RCC 7860 (cell line): ENCODE data around the gene OR6K2.

Source experiments
- DNase-seq: peaks from one replicate; pipeline ENCODE4 v3.0.0-alpha.2; 2015; ENCODE audit warnings: low spot score
- FAIRE-seq: peaks from 2 replicates; lab custom pipeline; 2012; peaks lifted over from hg19 to GRCh38; lab: Jason Lieb, UNC

Gene OR6K2

DNA sequence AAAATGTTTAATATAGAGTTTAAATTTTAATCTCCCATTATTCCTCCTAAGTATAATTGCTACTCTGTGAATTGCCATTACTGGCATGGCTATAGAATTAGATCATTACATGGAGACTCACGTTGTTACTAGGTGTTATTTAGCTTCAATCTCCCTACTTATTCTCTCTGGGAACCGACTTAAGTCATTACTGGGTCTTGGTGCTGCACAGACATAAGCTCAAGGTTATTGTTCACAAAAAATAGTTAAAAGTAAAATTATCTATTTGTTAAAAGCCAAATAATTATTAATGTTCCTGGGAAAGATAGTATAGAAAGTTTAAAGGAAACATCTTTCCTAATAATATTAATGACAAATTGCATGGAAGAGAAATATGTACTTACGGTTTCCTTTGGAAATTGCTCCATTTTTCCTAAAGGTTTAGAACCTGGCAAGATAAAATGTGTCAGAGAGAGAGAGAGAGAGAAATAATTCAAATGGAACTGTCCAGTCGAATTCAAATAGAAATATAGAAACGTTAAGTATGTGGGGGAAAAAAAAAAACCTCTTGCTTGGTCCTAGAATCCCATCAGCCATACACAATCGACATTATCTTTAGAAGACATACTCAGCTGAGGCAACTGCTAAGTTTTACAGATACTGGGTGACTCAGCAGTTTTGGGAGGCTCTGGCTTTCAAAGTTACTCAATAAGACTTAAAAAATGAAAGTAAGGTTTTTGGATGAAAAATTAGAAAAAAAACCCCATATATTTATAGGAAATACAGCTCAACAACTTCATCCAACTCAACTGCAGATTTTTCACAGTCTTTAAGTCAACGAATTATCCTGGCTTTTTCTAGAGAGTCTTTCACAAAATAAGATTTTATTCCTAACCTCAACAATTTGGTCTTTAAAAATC, 14.1 kb downstream of the OR6K2 start, which contains the start of gene SPTA1:
Gene SPTA1, minus strand, starts transcription at position 605 of the 899 bp plus-strand sequence. Its CDS starts 198 bp downstream, at position 407.
- DNase-seq = no peak
- no peak for FAIRE-seq

DNA sequence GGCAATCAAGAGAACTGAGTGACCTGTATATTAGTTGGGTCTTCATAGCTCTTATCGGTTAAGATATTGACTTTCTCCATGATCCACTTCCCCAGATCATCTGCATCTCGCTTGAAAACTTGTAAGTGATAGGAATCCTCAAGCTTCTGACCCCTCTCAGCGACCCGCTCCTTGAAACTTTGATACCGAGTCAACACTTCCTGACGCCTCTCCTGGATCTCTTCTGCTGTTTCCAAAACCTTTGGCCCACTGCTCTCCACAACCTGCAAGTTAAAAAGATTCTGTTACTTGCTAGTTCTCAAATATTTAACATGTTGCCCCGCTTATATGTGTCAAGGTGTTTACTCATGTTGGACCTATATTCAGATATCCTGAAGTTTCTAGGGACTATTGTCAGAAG, 15.4 kb downstream of the OR6K2 start:
- DNase-seq (no peak), FAIRE-seq (no peak)

DNA sequence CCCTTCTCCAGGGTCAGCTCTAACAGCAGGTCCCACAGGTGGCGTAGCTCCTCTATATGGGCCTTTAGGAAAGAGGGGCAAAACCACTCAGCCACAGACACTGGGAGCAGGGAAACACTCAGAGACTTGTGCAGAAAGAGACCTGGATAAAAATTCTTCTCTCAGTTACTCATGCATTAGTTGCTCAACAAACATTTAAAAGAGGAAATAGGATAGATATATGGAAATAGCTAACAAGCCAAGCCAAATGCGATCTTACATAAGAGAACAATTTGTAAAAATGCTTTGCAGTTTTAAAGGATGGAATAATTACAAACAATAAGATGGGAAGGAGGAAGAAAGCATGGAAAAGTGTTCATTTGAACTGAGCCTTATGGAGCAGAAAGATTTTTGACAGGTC, 18.8 kb downstream of the OR6K2 start:
- FAIRE-seq = no peak
- DNase-seq = no peak

DNA sequence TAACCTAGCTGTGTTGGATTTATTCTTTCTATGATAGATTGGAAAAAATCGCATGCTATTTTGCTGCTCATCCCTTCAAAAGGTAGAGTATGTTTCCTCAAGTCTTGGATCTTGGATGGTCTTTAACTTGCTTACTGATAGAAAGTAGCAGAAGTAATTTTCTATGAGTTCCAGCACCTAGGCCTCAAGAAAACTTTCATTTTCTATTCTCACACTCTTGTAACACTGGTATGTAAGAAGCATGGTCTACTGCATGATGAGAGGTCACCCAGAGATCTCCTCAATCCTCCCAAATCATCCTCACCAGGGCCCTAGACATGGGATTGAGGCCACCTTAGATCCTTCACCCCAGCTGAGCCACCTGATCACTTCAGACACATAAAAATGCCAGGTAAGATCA, 21.2 kb downstream of the OR6K2 start:
- no peak for DNase-seq
- no peak for FAIRE-seq

- FAIRE-seq (no peak), DNase-seq (no peak)
These were observed 24.7 kb downstream of the OR6K2 start for GRCh38 chr1:158675563-158676323.

DNA sequence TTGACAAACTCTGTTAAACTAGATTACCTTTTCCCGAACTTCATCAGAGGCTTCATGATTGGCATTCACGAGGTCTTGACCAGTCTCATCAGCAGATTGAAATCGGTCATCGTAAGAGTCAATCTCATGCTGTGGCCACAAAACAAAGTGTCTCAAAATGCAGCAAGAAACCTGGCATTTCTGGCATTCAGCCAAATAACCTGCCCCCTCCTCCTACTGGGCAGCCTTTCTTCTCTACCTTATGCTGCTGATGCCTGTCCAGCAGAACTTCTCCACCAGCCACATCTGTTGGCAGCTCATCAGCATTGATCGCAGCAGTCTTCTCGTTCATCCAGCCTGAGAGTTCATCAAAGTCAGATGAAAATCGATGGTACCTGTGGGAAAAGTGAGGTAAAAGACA, 26.1 kb downstream of the OR6K2 start:
- FAIRE-seq (no peak), DNase-seq (no peak)

DNA sequence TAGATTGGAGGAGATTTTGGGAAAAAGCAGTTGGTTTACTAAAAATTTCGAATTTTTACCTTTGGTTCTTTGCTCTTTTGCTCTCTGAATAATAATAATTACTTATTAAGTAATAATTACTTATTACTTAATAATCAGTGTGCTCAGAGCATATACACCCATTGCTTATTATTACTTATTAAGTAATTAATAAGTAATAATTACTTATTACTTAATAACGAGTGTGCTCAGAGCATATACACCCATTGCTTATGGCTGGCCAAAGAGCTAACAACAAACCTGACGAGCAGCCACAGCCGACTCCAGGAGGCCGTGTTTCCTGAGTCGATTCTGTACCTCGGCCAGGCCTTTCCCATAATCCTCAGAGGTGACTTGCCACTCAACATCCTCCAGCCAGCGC, 34.4 kb downstream of the OR6K2 start:
- no peak for FAIRE-seq
- DNase-seq = no peak

- no peak for FAIRE-seq
- DNase-seq = no peak
These were observed 45.9 kb downstream of the OR6K2 start for GRCh38 chr1:158654571-158654970.

GRCh38 chr1:158654086-158654485, 46.4 kb downstream of the OR6K2 start:
- no peak for DNase-seq
- FAIRE-seq = no peak

GRCh38 chr1:158652721-158653334, 47.6 kb downstream of the OR6K2 start:
- DNase-seq (no peak), FAIRE-seq (no peak)
